SU-DHL-6 (cell line): ENCODE results near the gene RAB3C.
"Not testable (repeated sequence)": the region's sequence is repeated elsewhere in the genome, so short reads cannot be mapped to it uniquely, and the experiment has no call there.

Experiments
- H2AFZ ChIP-seq: fragments of 200-600 bp; sonication (generic); 2 replicates; pipeline ENCODE4 v1.6.1; 2014; ENCODE audit warnings: low read depth, mild to moderate bottlenecking, moderate library complexity, mixed read lengths, antibody characterized with exemption, low read length; ENCODE audit not compliant: severe bottlenecking
- H3F3A ChIP-seq: fragments of 200-600 bp; shearing (Covaris generic); 2 replicates; pipeline ENCODE4 v1.6.0; 2016; ENCODE audit warnings: antibody characterized with exemption, mild to moderate bottlenecking; ENCODE audit not compliant: insufficient read depth
- H3K27ac ChIP-seq: fragments of 200-600 bp; sonication (generic); 2 replicates; pipeline ENCODE4 v1.5.1; 2016; ENCODE audit warnings: low read depth, mild to moderate bottlenecking, low read length, moderate library complexity, mixed read lengths
- H3K27me3 ChIP-seq: fragments of 200-600 bp; sonication (generic), shearing (Covaris generic); 2 replicates; pipeline ENCODE4 v1.6.0; 2014; ENCODE audit warnings: mild to moderate bottlenecking, low read length
- H3K36me3 ChIP-seq: fragments of 200-600 bp; sonication (generic); 2 replicates; pipeline ENCODE4 v1.6.1; 2014; ENCODE audit warnings: mild to moderate bottlenecking, low read length, mixed read lengths
- H3K4me2 ChIP-seq: fragments of 300-600, 200-600 bp; shearing (Covaris generic), sonication (generic); 2 replicates; pipeline ENCODE4 v1.6.0; 2014; ENCODE audit warnings: low read length, low read depth, mild to moderate bottlenecking; ENCODE audit not compliant: poor library complexity, severe bottlenecking
- H3K4me3 ChIP-seq: fragments of 200-600 bp; sonication (generic); 2 replicates; pipeline ENCODE4 v1.5.1; 2014; ENCODE audit warnings: antibody characterized with exemption, low read length, mild to moderate bottlenecking, mixed read lengths; ENCODE audit not compliant: insufficient read depth, poor library complexity, severe bottlenecking
- H3K79me2 ChIP-seq: fragments of 200-600 bp; sonication (generic); 2 replicates; pipeline ENCODE4 v1.6.1; 2014; ENCODE audit warnings: mild to moderate bottlenecking, low read length, moderate library complexity; ENCODE audit not compliant: insufficient read depth
- H3K9ac ChIP-seq: fragments of 200-600 bp; sonication (generic); 2 replicates; pipeline ENCODE4 v1.7.0; 2014; ENCODE audit warnings: mild to moderate bottlenecking, low read length
- H3K9me2 ChIP-seq: fragments of 200-600 bp; sonication (generic); replicated peaks from 2 replicates; pipeline ENCODE4 v1.6.1; 2014; ENCODE audit warnings: low read length; ENCODE audit not compliant: insufficient read depth
- H3K9me3 ChIP-seq: fragments of 200-600 bp; sonication (generic); 2 replicates; pipeline ENCODE4 v1.6.1; 2014; ENCODE audit warnings: low read length, mixed read lengths; ENCODE audit not compliant: insufficient read depth
- H4K20me1 ChIP-seq: fragments of 200-600 bp; sonication (generic); 2 replicates; pipeline ENCODE4 v1.6.1; 2014; ENCODE audit warnings: low read depth, mild to moderate bottlenecking, antibody characterized with exemption, low read length, moderate library complexity, mixed read lengths
- EZH2phosphoT487 ChIP-seq: fragments of 200-600 bp; sonication (generic), shearing (Covaris generic); conservative IDR thresholded peaks from 2 replicates; pipeline ENCODE4 v1.6.1; 2018; ENCODE audit warnings: mild to moderate bottlenecking, antibody characterized with exemption, low read length, moderate library complexity, mixed read lengths
- TF ChIP-seq, protein P1 (sequence below): fragments of 200-600 bp; sonication (generic); IDR thresholded peaks from one replicate; pipeline ENCODE4 v1.5.1; 2017; ENCODE audit warnings: antibody characterized with exemption, mild to moderate bottlenecking, low read length, moderate library complexity; ENCODE audit not compliant: insufficient read depth, poor library complexity, severe bottlenecking

Gene RAB3C

DNA sequence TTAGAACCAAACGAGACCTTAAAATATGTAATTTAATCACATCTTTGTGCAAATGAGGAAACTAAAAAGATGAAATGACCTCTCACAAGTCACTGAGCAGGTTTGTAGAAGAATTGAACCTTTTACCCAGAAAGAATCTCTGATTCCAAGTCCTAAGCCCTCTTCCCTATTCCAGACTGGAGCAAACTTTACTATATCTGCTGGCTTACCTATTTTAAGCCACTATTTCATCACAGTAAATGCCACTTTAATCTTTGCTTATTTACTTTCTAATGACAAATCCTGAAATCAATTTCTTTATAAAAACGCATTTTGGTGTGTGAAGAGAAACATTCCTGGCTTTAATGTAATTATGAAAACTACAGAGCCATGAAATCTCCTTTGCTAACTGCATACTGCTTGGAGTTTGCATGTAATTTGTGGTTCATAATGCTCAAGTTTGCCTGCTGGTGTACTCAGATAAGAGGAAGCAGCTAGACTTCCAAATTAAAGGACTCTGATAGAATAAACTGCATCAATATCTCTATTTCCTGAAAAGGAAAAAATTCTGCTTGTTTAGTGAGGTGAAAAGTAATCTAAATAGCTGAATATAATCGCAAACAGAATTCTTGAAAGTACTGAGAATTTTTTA is 121.2 kb downstream of the RAB3C start:
- no peak overlapping the region for H3K27ac ChIP-seq
- H3K4me2 ChIP-seq = no peak overlapping the region
- no peaks in the 10 kb centered on the region for H3K79me2 ChIP-seq
- no peaks in the 10 kb centered on the region for H3K9me3 ChIP-seq
- H3K9me2 ChIP-seq = no peaks in the 10 kb centered on the region
- no peaks in the 10 kb centered on the region for H4K20me1 ChIP-seq
- no peak overlapping the region for H3K9ac ChIP-seq
- no peak overlapping the region for H2AFZ ChIP-seq
- no peak overlapping the region for H3K4me3 ChIP-seq
- TF ChIP-seq, protein P1, sequence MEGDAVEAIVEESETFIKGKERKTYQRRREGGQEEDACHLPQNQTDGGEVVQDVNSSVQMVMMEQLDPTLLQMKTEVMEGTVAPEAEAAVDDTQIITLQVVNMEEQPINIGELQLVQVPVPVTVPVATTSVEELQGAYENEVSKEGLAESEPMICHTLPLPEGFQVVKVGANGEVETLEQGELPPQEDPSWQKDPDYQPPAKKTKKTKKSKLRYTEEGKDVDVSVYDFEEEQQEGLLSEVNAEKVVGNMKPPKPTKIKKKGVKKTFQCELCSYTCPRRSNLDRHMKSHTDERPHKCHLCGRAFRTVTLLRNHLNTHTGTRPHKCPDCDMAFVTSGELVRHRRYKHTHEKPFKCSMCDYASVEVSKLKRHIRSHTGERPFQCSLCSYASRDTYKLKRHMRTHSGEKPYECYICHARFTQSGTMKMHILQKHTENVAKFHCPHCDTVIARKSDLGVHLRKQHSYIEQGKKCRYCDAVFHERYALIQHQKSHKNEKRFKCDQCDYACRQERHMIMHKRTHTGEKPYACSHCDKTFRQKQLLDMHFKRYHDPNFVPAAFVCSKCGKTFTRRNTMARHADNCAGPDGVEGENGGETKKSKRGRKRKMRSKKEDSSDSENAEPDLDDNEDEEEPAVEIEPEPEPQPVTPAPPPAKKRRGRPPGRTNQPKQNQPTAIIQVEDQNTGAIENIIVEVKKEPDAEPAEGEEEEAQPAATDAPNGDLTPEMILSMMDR = no peak
- no peak for TF ChIP-seq EZH2phosphoT487
- H3K27me3 ChIP-seq = no peaks in the 10 kb centered on the region
- H3K36me3 ChIP-seq = no peaks in the 10 kb centered on the region
- H3F3A ChIP-seq = no peaks in the 10 kb centered on the region

DNA sequence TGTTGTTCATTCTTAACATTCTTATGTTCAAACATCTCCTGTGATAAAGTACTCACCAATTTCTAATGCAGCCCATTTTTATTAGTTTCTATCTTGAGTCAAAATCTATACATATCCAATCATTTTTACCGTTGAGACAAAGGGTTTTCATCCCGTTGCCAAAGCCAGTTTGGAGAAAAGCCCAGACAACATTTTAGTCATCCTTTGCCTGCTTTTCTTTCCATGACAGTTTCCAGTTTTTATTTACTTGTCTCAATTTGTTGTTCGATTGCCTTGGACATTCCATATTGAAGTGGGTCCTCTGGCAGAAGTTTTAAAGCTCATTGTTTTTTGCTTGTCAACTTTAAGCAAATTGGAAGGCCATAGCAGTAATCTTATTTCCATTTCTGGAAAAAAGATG is 123.9 kb downstream of the RAB3C start:
- Histone ChIP-seq H3K9ac (no peak overlapping the region), H3F3A (no peaks in the 10 kb centered on the region), H2AFZ (no peak overlapping the region), H3K9me2 (no peaks in the 10 kb centered on the region), H4K20me1 (no peaks in the 10 kb centered on the region), H3K79me2 (no peaks in the 10 kb centered on the region), H3K27ac (no peak overlapping the region), H3K9me3 (no peaks in the 10 kb centered on the region), H3K4me2 (no peak overlapping the region), H3K4me3 (no peak overlapping the region), H3K27me3 (no peaks in the 10 kb centered on the region), H3K36me3 (no peaks in the 10 kb centered on the region)
- TF ChIP-seq, protein P1 = no peak
- TF ChIP-seq EZH2phosphoT487 = no peak

DNA sequence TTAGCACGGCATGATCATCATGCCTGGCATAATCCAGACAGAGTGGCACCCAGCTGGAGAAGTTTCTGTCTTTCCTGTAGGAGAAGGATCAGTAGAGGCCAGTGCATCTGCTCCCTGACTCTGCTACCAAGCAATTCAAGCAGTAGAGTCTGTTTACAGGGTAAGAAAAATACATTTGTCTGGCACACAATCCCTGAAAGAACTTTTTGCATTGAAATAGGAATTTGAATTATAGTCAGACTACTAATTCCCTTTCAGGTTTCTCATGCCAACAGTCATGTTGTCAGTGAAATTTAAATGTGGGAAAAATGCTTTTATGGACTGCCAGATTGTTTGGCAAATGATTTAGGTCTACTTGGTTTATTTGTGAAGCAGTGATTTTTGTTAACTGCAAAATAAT is 125.6 kb downstream of the RAB3C start:
- Histone ChIP-seq H3K9me3 (no peaks in the 10 kb centered on the region), H3K9me2 (no peaks in the 10 kb centered on the region), H3K27me3 (no peaks in the 10 kb centered on the region), H3K36me3 (no peaks in the 10 kb centered on the region), H3F3A (no peaks in the 10 kb centered on the region), H2AFZ (no peak overlapping the region), H3K4me2 (no peak overlapping the region), H3K79me2 (no peaks in the 10 kb centered on the region), H3K27ac (no peak overlapping the region), H3K4me3 (no peak overlapping the region), H3K9ac (no peak overlapping the region), H4K20me1 (no peaks in the 10 kb centered on the region)
- TF ChIP-seq EZH2phosphoT487 = no peak
- TF ChIP-seq, protein P1 = no peak

DNA sequence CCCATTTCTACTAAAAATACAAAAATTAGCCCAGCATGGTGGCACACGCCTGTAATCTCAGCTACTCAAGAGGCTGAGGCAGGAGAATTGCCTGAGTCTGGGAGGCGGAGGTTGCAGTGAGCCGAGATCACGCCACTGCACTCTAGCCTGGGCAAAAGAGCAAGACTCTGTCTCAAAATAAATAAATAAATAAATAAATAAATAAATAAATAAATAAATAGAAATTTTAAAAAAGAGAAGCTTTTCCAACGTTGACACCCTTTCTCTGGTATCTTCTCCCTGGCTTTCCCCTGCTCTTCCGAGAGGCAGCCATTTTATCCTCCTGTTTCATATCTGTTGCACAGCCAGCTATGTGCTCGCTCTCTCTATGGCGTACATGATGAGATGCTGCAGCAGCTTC is 127.5 kb downstream of the RAB3C start:
- not testable (repeated sequence) for H2AFZ ChIP-seq, H3K9ac ChIP-seq, H3K4me2 ChIP-seq, H3K9me2 ChIP-seq, H3F3A ChIP-seq, H3K36me3 ChIP-seq, H3K27me3 ChIP-seq, H3K9me3 ChIP-seq, H3K4me3 ChIP-seq, H4K20me1 ChIP-seq, H3K27ac ChIP-seq, H3K79me2 ChIP-seq
